Bladder microvascular endothelial cell (primary cell): ENCODE results near the gene AQP9. TPM values are rescaled to one million over a fixed set of nuclear protein-coding genes. Genes with fewer than 3 reads are reported as not detected.

Source experiments
- total RNA-seq: library from RNA; depleted of rRNA; stranded (reverse); fragments of >200 nt; gene quantifications from 2 replicates; pipeline ENCODE4 v1.2.3, GENCODE V29; 2014

AQP9 gene, protein sequence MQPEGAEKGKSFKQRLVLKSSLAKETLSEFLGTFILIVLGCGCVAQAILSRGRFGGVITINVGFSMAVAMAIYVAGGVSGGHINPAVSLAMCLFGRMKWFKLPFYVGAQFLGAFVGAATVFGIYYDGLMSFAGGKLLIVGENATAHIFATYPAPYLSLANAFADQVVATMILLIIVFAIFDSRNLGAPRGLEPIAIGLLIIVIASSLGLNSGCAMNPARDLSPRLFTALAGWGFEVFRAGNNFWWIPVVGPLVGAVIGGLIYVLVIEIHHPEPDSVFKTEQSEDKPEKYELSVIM
- total RNA-seq: not detected in 2 replicates

DNA sequence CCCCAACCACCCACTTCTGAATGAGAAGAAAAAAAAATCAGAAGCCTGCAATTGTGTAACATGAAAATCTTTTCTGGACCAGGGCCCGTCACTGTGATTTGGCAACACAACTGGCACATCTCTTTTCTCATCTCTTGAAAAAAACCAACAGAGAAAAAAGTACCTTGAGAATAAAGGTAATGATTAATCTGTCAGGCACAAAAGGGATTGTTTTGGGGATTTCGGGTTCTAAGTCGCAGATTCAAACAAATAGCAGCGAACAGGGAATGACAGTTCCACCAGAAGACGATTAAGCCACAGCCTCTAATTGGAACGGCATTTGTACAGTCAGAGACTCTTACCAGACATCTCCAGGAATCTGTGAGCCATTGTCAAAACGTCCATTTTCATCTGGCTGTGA is at the start of gene AQP9:
TSS of gene AQP9 (plus strand) at position 276 of the 400 bp plus-strand sequence. CDS start 185 bp downstream, outside the sequence.

Other genes with a start within 250 kb of the AQP9 start
- 2.6 and 18.9 TPM in 2 replicates for gene ALDH1A2, start 72.7 kb upstream of the AQP9 start, total RNA-seq